HepG2 (cell line): ENCODE results near the gene FAM131C. TPM values are rescaled to one million over a fixed set of nuclear protein-coding genes. Genes with fewer than 3 reads are reported as not detected.
A peak's percentile ranks its signal among the peaks of the same experiment; 100 is the strongest.

Experiments
- HNRNPLL ChIP-seq: fragments of 200-400 bp; formaldehyde crosslinking; IDR thresholded peaks from 2 replicates; pipeline ENCODE4 v1.6.1; 2017; ENCODE audit warnings: mild to moderate bottlenecking, low read depth, low read length; ENCODE audit not compliant: poor library complexity, severe bottlenecking
- IRF9 ChIP-seq: sonication (generic); formaldehyde crosslinking; IDR thresholded peaks from 2 replicates; pipeline ENCODE4 v1.8.0; 2022; ENCODE audit warnings: missing genetic modification reagents, mild to moderate bottlenecking, borderline replicate concordance
- KDM1A ChIP-seq: IDR thresholded peaks from 2 replicates; pipeline ENCODE4 v1.6.1; 2016; ENCODE audit warnings: missing compliant biosample characterization
- MXD3 ChIP-seq: IDR thresholded peaks from 2 replicates; pipeline ENCODE4 v1.6.1; 2016; ENCODE audit warnings: mild to moderate bottlenecking, missing biosample characterization, missing genetic modification reagents
- NCOA5 ChIP-seq: sonication (generic); formaldehyde crosslinking; IDR thresholded peaks from 2 replicates; pipeline ENCODE4 v1.4.0; 2020; ENCODE audit warnings: missing genetic modification reagents
- NR2F1 ChIP-seq, 2 experiments: fragments of 450-650 bp in 1 of 2; formaldehyde crosslinking in 1 of 2; IDR thresholded peaks; 2 replicates each; pipeline versions ENCODE4 v1.5.0 to v1.6.1; 2016 to 2020; ENCODE audit warnings: mild to moderate bottlenecking in 1 of 2, missing compliant biosample characterization in 1 of 2, missing genetic modification reagents in 1 of 2, moderate library complexity in 1 of 2
- THYN1 ChIP-seq: sonication (generic); formaldehyde crosslinking; IDR thresholded peaks from 2 replicates; pipeline ENCODE4 v1.8.1; 2023; ENCODE audit warnings: low read depth, mild to moderate bottlenecking, moderate library complexity, missing genetic modification reagents, borderline replicate concordance
- TSC22D2 ChIP-seq: sonication (generic); formaldehyde crosslinking; IDR thresholded peaks from 2 replicates; pipeline ENCODE4 v1.5.1; 2020; ENCODE audit warnings: missing genetic modification reagents, mild to moderate bottlenecking, borderline replicate concordance
- USF2 ChIP-seq, 2 experiments: sonication (generic) in 1 of 2; formaldehyde crosslinking in 1 of 2; IDR thresholded peaks; 2 replicates each; pipeline versions ENCODE4 v1.5.1 to v1.6.1; 2011 to 2020; ENCODE audit warnings: borderline replicate concordance in 1 of 2, low read depth in 1 of 2, low read length in 1 of 2, mild to moderate bottlenecking in 1 of 2, missing genetic modification reagents in 1 of 2, moderate library complexity in 1 of 2
- ZNF318 ChIP-seq: sonication (generic); formaldehyde crosslinking; IDR thresholded peaks from 2 replicates; pipeline ENCODE4 v1.4.0; 2020; ENCODE audit warnings: mild to moderate bottlenecking, missing genetic modification reagents
- ZNF672 ChIP-seq: sonication (generic); formaldehyde crosslinking; IDR thresholded peaks from 2 replicates; pipeline ENCODE4 v1.8.1; 2022; ENCODE audit warnings: missing genetic modification reagents
- ZZZ3 ChIP-seq: sonication (generic); formaldehyde crosslinking; IDR thresholded peaks from 2 replicates; pipeline ENCODE4 v1.4.0; 2020; ENCODE audit warnings: missing genetic modification reagents, mild to moderate bottlenecking, borderline replicate concordance
- polyA plus RNA-seq, 8 experiments: library from polyadenylated mRNA; depleted of rRNA in 3 of 8; stranded (reverse) in 7 of 8; unstranded in 1 of 8; fragments of >200 nt; fragmentation: Illumina TruSeq in 4 of 8; extraction: Trizol in 4 of 8; gene quantifications; 2 replicates each; pipeline versions ENCODE4 v1.2.1 to v1.2.3, GENCODE V29; 2011 to 2016; ENCODE audit warnings: low read depth in 4 of 8, missing spikeins in 1 of 8, mixed read lengths in 1 of 8; ENCODE audit not compliant: insufficient read depth in 1 of 8
- total RNA-seq, 5 experiments: library from RNA; depleted of rRNA; stranded (reverse); fragments of >200 nt; fragmentation: Illumina TruSeq; extraction: Trizol; gene quantifications; 2 replicates each; pipeline ENCODE4 v1.2.3, GENCODE V29; 2016; ENCODE audit warnings: low read depth in 1 of 5

FAM131C gene
- total and polyA plus RNA-seq, 2 of the 13 experiments (the other 11 are each of a cell fraction or from before 2014, with no cell fraction given): 0.07 TPM; not detected in 1

- no peak for TF ChIP-seq ZNF318 (CRISPR knock-in tag)
- TF ChIP-seq KDM1A: no peak
- no peak for TF ChIP-seq ZZZ3 (CRISPR knock-in tag)
- TF ChIP-seq TSC22D2: 0 out of 2 replicates have a peak, but pooled peaks have one; percentile 33
- no peak for TF ChIP-seq NR2F1 (CRISPR knock-in tag; IDR thresholded peaks at IDR 0.05)
- no peak for TF ChIP-seq THYN1
- TF ChIP-seq IRF9: peak; percentile 44; the same call in 1 of the 2 replicates
- TF ChIP-seq USF2 (IDR thresholded peaks at IDR 0.05; ENCODE audit: low read depth, low read length): no peak
- no peak for TF ChIP-seq USF2 (CRISPR knock-in tag; IDR thresholded peaks at IDR 0.05; ENCODE audit: borderline replicate concordance)
- TF ChIP-seq HNRNPLL: peak; percentile 48
- TF ChIP-seq NCOA5: no peak
- no peak for TF ChIP-seq ZNF672 (CRISPR knock-in tag)
- no peak for TF ChIP-seq MXD3 (CRISPR knock-in tag)
Observed at GRCh38 chr1:16032388-16033102, 40.9 kb downstream of the FAM131C start (continued).
